Tibial artery (tissue), 4 donors: ENCODE results near the gene TRAPPC14.

Experiments
- DNase-seq, 2 donors: peaks; one replicate each; pipeline ENCODE4 v3.0.0-alpha.2; 2019
- H3K27ac ChIP-seq, 2 donors: fragments of 200-600 bp; sonication (generic) in 1 of 2; 1 replicate in 1 of 2; 2 replicates in 1 of 2; pipeline ENCODE4 v1.5.1; 2018 to 2019; ENCODE audit warnings: mild to moderate bottlenecking in 1 of 2
- H3K27me3 ChIP-seq, 2 donors: fragments of 200-600 bp; sonication (generic) in 1 of 2; one replicate each; pipeline versions ENCODE4 v1.5.1 to v1.6.0; 2016 to 2019
- H3K36me3 ChIP-seq, 3 donors: fragments of 200-600 bp; sonication (generic) in 2 of 3; one replicate each; pipeline ENCODE4 v1.5.1; 2016 to 2019; ENCODE audit warnings: mild to moderate bottlenecking in 2 of 3
- H3K4me1 ChIP-seq, 4 donors: fragments of 200-600 bp; sonication (generic) in 2 of 4; 1 replicate in 3 of 4; 2 replicates in 1 of 4; pipeline ENCODE4 v1.5.1; 2016 to 2019
- H3K4me3 ChIP-seq, 2 donors: fragments of 200-600 bp; sonication (generic) in 1 of 2; 1 replicate in 1 of 2; 2 replicates in 1 of 2; pipeline ENCODE4 v1.5.1; 2018 to 2019; ENCODE audit warnings: mild to moderate bottlenecking in 2 of 2
- H3K9me3 ChIP-seq, 3 donors: fragments of 200-600 bp; sonication (generic) in 1 of 3; one replicate each; pipeline ENCODE4 v1.5.1; 2016 to 2019
- CTCF ChIP-seq, 2 experiments: fragments of 200-600 bp in 1 of 2; fragments of 450-650 bp in 1 of 2; IDR thresholded peaks; one replicate each; pipeline ENCODE4 v1.5.1; 2017 to 2019; ENCODE audit warnings: antibody characterized with exemption in 2 of 2, mild to moderate bottlenecking in 1 of 2, moderate library complexity in 1 of 2
- intact Hi-C: fragments of 100-400 bp; cut with DNase I; formaldehyde crosslinking; loops from one replicate; pipeline ENCODE4 v1.15.0; 2023; ENCODE audit warnings: low total_unique reads

TRAPPC14 gene

DNA sequence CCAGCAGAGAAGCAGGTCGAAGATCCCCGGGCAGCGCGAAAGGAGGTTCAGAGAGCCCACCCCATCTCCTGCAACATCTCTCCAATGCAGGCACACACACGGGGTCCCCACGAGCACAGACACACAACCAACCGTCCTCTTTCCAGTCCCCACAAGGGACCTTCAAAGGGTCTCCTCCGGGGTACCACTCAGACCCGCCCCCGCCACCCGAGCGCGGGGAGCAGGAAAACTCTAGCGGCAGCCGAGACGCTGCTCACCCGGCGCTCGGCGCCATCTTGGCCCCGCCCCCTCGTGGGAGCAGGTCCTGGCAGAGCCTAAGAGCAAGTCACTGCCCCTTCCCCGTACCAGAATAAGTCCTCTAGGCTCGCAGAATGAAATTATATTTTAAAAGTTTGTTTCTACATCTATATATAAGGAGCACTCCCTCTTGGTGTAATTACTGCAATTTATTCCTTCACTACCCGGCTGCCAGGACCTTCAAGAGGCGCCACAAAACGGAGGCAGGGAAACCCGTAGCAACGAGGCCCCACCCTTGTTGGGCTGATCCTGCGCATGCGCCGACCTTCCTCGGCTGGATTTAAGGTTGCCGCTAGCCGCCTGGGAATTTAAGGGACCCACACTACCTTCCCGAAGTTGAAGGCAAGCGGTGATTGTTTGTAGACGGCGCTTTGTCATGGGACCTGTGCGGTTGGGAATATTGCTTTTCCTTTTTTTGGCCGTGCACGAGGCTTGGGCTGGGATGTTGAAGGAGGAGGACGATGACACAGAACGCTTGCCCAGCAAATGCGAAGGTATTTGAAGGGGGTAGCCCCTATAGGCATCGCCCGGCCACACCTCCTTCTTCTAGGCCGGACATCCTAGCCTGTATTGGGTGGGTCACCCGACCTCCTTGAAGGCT is 39.2 kb downstream of the TRAPPC14 start, which contains the start of the genes CNPY4 and TAF6:
CNPY4 (plus strand) TSS at position 563 of the 898 bp plus-strand sequence; CDS start at position 674, 111 bp downstream.
TAF6 (minus strand) TSS at position 287 of the 898 bp plus-strand sequence. CDS start 5,149 bp downstream, outside the sequence.
- TF ChIP-seq CTCF (IDR thresholded peaks at IDR 0.05): peak in 1 of 2 experiments; percentile 30
- H3K9me3 ChIP-seq: no peaks in the 10 kb centered on the region
- H3K4me1 ChIP-seq: peaks cover 0 to 27% (median 16%) of the 10 kb centered on the region in 4 donors
- peak; percentile 94 to 97 for DNase-seq
- intact Hi-C loops: no loop called here
- no peaks in the 10 kb centered on the region for H3K27me3 ChIP-seq
- H3K36me3 ChIP-seq: peaks cover 0 to 30% (median 4%) of the 10 kb centered on the region in 3 donors
- H3K4me3 ChIP-seq: peak within 1 kb of the TSS; percentile 67 to 72
- peak within 1 kb of the TSS; percentile 83 to 84 for H3K27ac ChIP-seq

DNA sequence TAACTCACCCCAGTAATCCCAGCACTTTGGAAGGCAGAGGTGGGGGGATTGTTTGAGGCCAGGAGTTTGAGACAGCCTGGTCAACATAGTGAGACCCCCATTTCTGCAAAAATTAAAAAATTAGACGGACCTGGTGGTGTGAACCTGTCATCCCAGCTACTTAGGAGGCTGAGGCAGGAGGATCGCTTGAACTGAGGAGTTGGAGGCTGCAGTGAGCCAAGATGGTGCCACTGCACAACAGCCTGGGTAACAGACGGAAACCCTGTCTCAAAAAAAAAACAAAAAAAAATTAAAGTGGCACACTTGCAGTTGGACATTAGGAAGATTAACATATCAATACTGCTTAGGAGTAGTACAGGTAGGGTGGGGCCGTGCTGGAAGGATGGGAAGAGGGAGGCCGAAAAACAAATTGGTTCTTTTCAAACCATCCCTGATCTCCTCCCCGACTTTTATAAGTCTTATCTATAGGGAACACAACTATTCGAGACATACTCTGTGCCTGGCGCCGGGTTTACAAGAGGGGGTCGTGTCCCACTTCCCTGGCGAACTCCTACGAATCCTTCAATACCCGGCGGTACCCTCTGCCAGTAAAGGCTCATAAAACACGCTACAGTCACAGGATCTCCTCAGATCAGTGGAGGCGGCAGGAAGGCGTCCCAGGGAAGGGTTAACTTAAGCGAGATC is 40.0 kb downstream of the TRAPPC14 start:
- peaks cover 6 to 31% (median 6%) of the 10 kb centered on the region in 3 donors for H3K36me3 ChIP-seq
- H3K27me3 ChIP-seq: no peaks in the 10 kb centered on the region
- H3K27ac ChIP-seq: peak overlapping the region; percentile 83 to 84
- peak overlapping the region; percentile 67 to 72 for H3K4me3 ChIP-seq
- H3K9me3 ChIP-seq: no peaks in the 10 kb centered on the region
- TF ChIP-seq CTCF (IDR thresholded peaks at IDR 0.05): no peak
- DNase-seq: no peak
- intact Hi-C loops: no loop called here
- H3K4me1 ChIP-seq: peaks cover 0 to 27% (median 16%) of the 10 kb centered on the region in 4 donors

- no peaks in the 10 kb centered on the region for H3K27me3 ChIP-seq
- TF ChIP-seq CTCF (IDR thresholded peaks at IDR 0.05): no peak
- no peaks in the 10 kb centered on the region for H3K9me3 ChIP-seq
- peaks cover 0 to 13% (median 8%) of the 10 kb centered on the region in 4 donors for H3K4me1 ChIP-seq
- DNase-seq: no peak
- intact Hi-C loops: no loop called here
- H3K4me3 ChIP-seq: no peak overlapping the region
- H3K36me3 ChIP-seq: peaks cover 22 to 50% (median 39%) of the 10 kb centered on the region in 3 donors
- no peak overlapping the region for H3K27ac ChIP-seq
These were observed 43.5 kb downstream of the TRAPPC14 start for GRCh38 chr7:100115026-100115425.

GRCh38 chr7:100111914-100112313 is 46.6 kb downstream of the TRAPPC14 start:
- Histone ChIP-seq H3K27ac (no peak overlapping the region), H3K4me3 (no peak overlapping the region), H3K36me3 (peaks cover 27 to 81% (median 58%) of the 10 kb centered on the region in 3 donors), H3K4me1 (no peaks in the 10 kb centered on the region), H3K27me3 (no peaks in the 10 kb centered on the region), H3K9me3 (no peaks in the 10 kb centered on the region)
- intact Hi-C loops: no loop called here
- TF ChIP-seq CTCF (IDR thresholded peaks at IDR 0.05): no peak
- no peak for DNase-seq

DNA sequence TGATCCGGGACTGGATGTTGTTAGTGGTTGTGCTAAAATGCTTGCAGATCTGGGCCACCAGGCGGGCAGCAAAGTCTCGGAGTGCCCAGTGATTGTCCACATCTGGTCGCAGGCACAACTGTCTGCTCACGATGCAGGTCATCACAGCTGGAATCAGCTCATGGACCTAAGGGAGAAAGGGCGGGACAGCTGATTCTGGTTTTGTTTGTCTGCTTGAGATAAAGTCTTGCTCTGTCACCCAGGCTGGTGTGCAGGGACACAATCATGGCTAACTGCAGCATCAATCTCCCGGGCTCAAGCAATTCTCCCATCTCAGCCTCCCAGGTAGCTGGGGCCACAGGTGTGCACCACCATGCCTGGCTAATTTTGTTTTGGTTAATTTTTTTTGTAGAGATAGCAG is 47.4 kb downstream of the TRAPPC14 start:
- intact Hi-C loops: no loop called here
- no peaks in the 10 kb centered on the region for H3K4me1 ChIP-seq
- H3K27ac ChIP-seq: no peak overlapping the region
- H3K9me3 ChIP-seq: no peaks in the 10 kb centered on the region
- no peak for TF ChIP-seq CTCF (IDR thresholded peaks at IDR 0.05)
- H3K4me3 ChIP-seq: no peak overlapping the region
- no peaks in the 10 kb centered on the region for H3K27me3 ChIP-seq
- peaks cover 33 to 89% (median 64%) of the 10 kb centered on the region in 3 donors for H3K36me3 ChIP-seq
- no peak for DNase-seq
